ENCODE data around the gene SLIT3. TPM values are rescaled to one million over a fixed set of nuclear protein-coding genes. Genes with fewer than 3 reads are reported as not detected.

SLIT3 gene
- total RNA-seq, 1 donor from 2014 or later: 52.8 TPM

DNA sequence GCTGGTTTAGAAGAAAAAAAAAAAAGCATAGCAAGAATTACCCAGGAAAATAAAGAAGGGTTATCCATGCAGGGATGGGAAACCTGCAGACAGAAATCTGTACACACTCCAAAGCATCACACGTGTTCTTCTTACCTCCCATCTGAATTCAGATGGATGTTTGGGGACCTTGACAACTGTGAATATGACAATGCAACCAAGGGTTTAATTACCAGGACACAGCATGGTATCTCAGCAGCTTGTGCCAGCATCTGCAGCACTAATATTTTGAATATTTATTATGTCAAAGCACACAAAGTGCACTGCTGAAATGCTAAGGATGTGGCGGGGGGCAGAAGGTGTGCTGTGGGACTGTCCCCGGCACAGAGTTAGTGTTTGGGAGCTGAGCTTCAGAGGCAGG lies 47.9 kb downstream of the SLIT3 start:
- TF ChIP-seq, protein P1, sequence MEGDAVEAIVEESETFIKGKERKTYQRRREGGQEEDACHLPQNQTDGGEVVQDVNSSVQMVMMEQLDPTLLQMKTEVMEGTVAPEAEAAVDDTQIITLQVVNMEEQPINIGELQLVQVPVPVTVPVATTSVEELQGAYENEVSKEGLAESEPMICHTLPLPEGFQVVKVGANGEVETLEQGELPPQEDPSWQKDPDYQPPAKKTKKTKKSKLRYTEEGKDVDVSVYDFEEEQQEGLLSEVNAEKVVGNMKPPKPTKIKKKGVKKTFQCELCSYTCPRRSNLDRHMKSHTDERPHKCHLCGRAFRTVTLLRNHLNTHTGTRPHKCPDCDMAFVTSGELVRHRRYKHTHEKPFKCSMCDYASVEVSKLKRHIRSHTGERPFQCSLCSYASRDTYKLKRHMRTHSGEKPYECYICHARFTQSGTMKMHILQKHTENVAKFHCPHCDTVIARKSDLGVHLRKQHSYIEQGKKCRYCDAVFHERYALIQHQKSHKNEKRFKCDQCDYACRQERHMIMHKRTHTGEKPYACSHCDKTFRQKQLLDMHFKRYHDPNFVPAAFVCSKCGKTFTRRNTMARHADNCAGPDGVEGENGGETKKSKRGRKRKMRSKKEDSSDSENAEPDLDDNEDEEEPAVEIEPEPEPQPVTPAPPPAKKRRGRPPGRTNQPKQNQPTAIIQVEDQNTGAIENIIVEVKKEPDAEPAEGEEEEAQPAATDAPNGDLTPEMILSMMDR (IDR thresholded peaks at IDR 0.05): no peak
- TF ChIP-seq POLR2A (IDR thresholded peaks at IDR 0.05) (no peak), POLR2AphosphoS5 (IDR thresholded peaks at IDR 0.05; ENCODE audit: insufficient read depth in 1 of 2, low read depth in 1 of 2) (no peak)

DNA sequence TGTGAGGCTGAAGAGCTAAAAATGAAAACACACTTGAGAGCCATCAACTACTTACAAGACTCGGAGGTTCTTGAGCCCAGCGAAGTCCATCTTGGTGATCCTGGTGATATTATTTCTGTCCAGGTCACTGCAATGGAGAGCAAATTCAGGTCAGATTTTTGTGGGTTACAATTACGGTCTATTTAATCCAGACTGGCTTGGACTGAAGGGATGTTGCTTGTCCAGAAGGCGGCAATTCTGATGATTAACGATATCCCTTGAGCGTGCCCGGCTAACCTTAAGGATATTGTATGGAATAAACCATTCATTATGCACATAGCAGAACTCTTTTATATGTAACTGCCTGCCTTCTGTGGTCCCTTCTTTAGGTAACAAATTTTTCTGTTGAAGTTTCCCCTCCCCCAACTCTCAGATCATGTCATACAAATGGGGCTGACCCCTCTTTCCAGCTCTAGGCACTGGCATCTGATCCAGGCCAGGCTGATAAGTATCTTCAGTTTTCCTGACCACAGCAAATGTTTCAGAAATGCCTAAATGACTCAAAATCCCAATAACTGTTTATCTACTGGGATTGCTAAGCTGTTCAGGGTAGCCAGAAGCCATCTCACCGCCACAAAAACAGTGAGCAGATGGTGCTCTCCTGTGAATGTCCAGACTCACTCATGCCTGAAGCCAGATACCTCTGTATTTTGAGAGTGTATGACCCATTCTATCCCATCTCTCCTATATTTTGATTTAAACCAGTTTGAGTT lies 49.4 kb downstream of the SLIT3 start:
- DNase-seq (ENCODE audit: extremely low spot score in 2 of 2): no peak
- Histone ChIP-seq H3K36me3 (no peaks in the 10 kb centered on the region), H3K27ac (no peak overlapping the region), H3K9me3 (no peaks in the 10 kb centered on the region), H3K27me3 (no peaks in the 10 kb centered on the region), H3K4me3 (no peak overlapping the region), H3K4me1 (no peaks in the 10 kb centered on the region)
- intact Hi-C loops (cut with DNase I): no loop called here
- TF ChIP-seq, protein P1 (IDR thresholded peaks at IDR 0.05): no peak
- TF ChIP-seq POLR2A (IDR thresholded peaks at IDR 0.05) (no peak), POLR2AphosphoS5 (IDR thresholded peaks at IDR 0.05; ENCODE audit: insufficient read depth in 1 of 2, low read depth in 1 of 2) (no peak)

More for the DNA sequence above, 47.9 kb downstream of the SLIT3 start:
- no peaks in the 10 kb centered on the region for H3K9me3 ChIP-seq
- intact Hi-C loops (cut with DNase I): no loop called here
- H3K36me3 ChIP-seq: no peaks in the 10 kb centered on the region
- no peaks in the 10 kb centered on the region for H3K4me1 ChIP-seq
- no peak overlapping the region for H3K4me3 ChIP-seq
- H3K27ac ChIP-seq: no peak overlapping the region
- H3K27me3 ChIP-seq: no peaks in the 10 kb centered on the region
- no peak for DNase-seq (ENCODE audit: extremely low spot score in 2 of 2)

DNA sequence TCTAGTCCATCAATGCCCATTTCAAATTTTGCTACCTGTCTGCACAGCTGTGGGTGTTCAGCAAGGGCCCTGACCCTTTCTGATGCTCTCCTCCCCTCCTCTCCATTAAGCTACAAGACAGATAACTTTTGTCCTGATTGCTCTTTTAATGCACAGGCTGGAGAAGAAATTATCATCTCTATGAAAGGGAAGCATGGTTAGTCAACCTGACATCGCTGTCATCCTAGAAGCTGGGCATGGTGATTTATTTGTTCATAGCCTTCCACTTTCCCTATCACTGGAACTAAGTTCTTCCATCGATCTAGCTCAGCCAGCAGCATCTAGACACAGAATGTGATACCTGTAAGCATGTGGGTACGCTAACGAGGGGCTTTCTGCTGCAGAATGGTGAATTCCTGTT lies 50.1 kb downstream of the SLIT3 start:
- intact Hi-C loops (cut with DNase I): no loop called here
- Histone ChIP-seq H3K9me3 (no peaks in the 10 kb centered on the region), H3K27ac (no peak overlapping the region), H3K4me3 (no peak overlapping the region), H3K4me1 (no peaks in the 10 kb centered on the region), H3K36me3 (no peaks in the 10 kb centered on the region), H3K27me3 (no peaks in the 10 kb centered on the region)
- no peak for DNase-seq (ENCODE audit: extremely low spot score in 2 of 2)
- TF ChIP-seq, protein P1 (IDR thresholded peaks at IDR 0.05): no peak
- TF ChIP-seq POLR2A (IDR thresholded peaks at IDR 0.05): no peak
- no peak for TF ChIP-seq POLR2AphosphoS5 (IDR thresholded peaks at IDR 0.05; ENCODE audit: insufficient read depth in 1 of 2, low read depth in 1 of 2)

GRCh38 chr5:169248996-169249395 lies 51.9 kb downstream of the SLIT3 start:
- no peak for DNase-seq (ENCODE audit: extremely low spot score in 2 of 2)
- Histone ChIP-seq H3K27me3 (no peaks in the 10 kb centered on the region), H3K4me3 (no peak overlapping the region), H3K4me1 (no peaks in the 10 kb centered on the region), H3K27ac (no peak overlapping the region), H3K36me3 (no peaks in the 10 kb centered on the region), H3K9me3 (no peaks in the 10 kb centered on the region)
- TF ChIP-seq, protein P1 (IDR thresholded peaks at IDR 0.05): no peak
- TF ChIP-seq POLR2A (IDR thresholded peaks at IDR 0.05): no peak
- intact Hi-C loops (cut with DNase I): no loop called here

- Histone ChIP-seq H3K4me1 (no peaks in the 10 kb centered on the region), H3K36me3 (no peaks in the 10 kb centered on the region), H3K4me3 (no peak overlapping the region), H3K9me3 (no peaks in the 10 kb centered on the region), H3K27ac (peak overlapping the region; percentile 10), H3K27me3 (no peaks in the 10 kb centered on the region)
- DNase-seq (ENCODE audit: extremely low spot score in 2 of 2): no peak
- intact Hi-C loops (cut with DNase I): no loop called here
- TF ChIP-seq POLR2A (IDR thresholded peaks at IDR 0.05): no peak
- TF ChIP-seq POLR2AphosphoS5 (IDR thresholded peaks at IDR 0.05; ENCODE audit: insufficient read depth in 1 of 2, low read depth in 1 of 2): no peak
- TF ChIP-seq, protein P1 (IDR thresholded peaks at IDR 0.05): no peak
These were observed 52.4 kb downstream of the SLIT3 start for GRCh38 chr5:169248550-169248949.
